OCI-LY7 (cell line): ENCODE measurements around the gene TMEM178B. TPM values are rescaled to one million over a fixed set of nuclear protein-coding genes. Genes with fewer than 3 reads are reported as not detected.

Experiments used
- BruUV-seq: library from RNA; stranded (reverse); fragments of 400-500 nt; replicated peaks from 2 replicates; lab custom pipeline; 2021; lab: Mats Ljungman, UMichigan
- CTCF ChIA-PET: fragments of 300-600 bp; sonication (Branson Sonifier 250); formaldehyde crosslinking; loops from one replicate; lab custom pipeline; 2022; ENCODE audit warnings: antibody characterized with exemption; ENCODE audit not compliant: unreplicated experiment; lab: Charles Lee
- POLR2A ChIA-PET: fragments of 300-600 bp; sonication (Branson Sonifier 250); formaldehyde crosslinking; loops from one replicate; lab custom pipeline; 2022; ENCODE audit warnings: antibody characterized with exemption; lab: Charles Lee
- DNase-seq: peaks from one replicate; pipeline ENCODE4 v3.0.0-alpha.2; 2015; ENCODE audit warnings: low spot score
- H2AFZ ChIP-seq: fragments of 200-600 bp; sonication (generic), shearing (Covaris generic); 2 replicates; pipeline ENCODE4 v1.6.1; 2014; ENCODE audit warnings: mild to moderate bottlenecking, antibody characterized with exemption, low read length, moderate library complexity
- H3K27ac ChIP-seq: fragments of 200-600 bp; sonication (generic); 2 replicates; pipeline ENCODE4 v1.5.1; 2014; ENCODE audit warnings: mixed run types, low read depth, mild to moderate bottlenecking, moderate library complexity, low read length, inconsistent platforms; ENCODE audit not compliant: poor library complexity, severe bottlenecking
- H3K36me3 ChIP-seq: fragments of 200-600 bp; sonication (generic); 2 replicates; pipeline ENCODE4 v1.6.1; 2014; ENCODE audit warnings: mild to moderate bottlenecking, antibody characterized with exemption, low read length, moderate library complexity, mixed read lengths; ENCODE audit not compliant: insufficient read depth
- H3K4me1 ChIP-seq: fragments of 200-600 bp; sonication (generic); 2 replicates; pipeline ENCODE4 v1.5.1; 2014; ENCODE audit warnings: mild to moderate bottlenecking, low read length; ENCODE audit not compliant: insufficient read depth, poor library complexity, severe bottlenecking
- H3K4me2 ChIP-seq: fragments of 200-600 bp; sonication (generic); 2 replicates; pipeline ENCODE4 v1.6.1; 2014; ENCODE audit warnings: mild to moderate bottlenecking, low read length
- H3K4me3 ChIP-seq: fragments of 200-600 bp; sonication (generic); 2 replicates; pipeline ENCODE4 v1.5.1; 2014; ENCODE audit warnings: mild to moderate bottlenecking, low read depth, low read length; ENCODE audit not compliant: poor library complexity, severe bottlenecking
- H3K79me2 ChIP-seq: fragments of 200-600 bp; sonication (generic); 2 replicates; pipeline ENCODE4 v1.6.1; 2016; ENCODE audit warnings: low read depth, mild to moderate bottlenecking, low read length, moderate library complexity, mixed read lengths; ENCODE audit not compliant: insufficient read depth
- H3K9me2 ChIP-seq: fragments of 200-600 bp; sonication (generic); 2 replicates; pipeline ENCODE4 v1.6.1; 2016; ENCODE audit warnings: mild to moderate bottlenecking, low read length, mixed read lengths; ENCODE audit not compliant: insufficient read depth
- H3K9me3 ChIP-seq: fragments of 200-600 bp; sonication (generic); 2 replicates; pipeline ENCODE4 v1.6.1; 2014; ENCODE audit warnings: mild to moderate bottlenecking, mixed run types, low read length, mixed read lengths
- H4K20me1 ChIP-seq: fragments of 200-600 bp; sonication (generic); 2 replicates; pipeline ENCODE4 v1.6.1; 2014; ENCODE audit warnings: mild to moderate bottlenecking, antibody characterized with exemption, low read length, moderate library complexity, mixed read lengths; ENCODE audit not compliant: insufficient read depth
- EZH2phosphoT487 ChIP-seq: fragments of 200-600 bp; sonication (generic); IDR thresholded peaks from 2 replicates; pipeline ENCODE4 v1.6.1; 2018; ENCODE audit warnings: low read depth, borderline replicate concordance, mild to moderate bottlenecking, mixed run types, antibody characterized with exemption, low read length, moderate library complexity, mixed read lengths
- intact Hi-C: fragments of 100-400 bp; cut with micrococcal nuclease; formaldehyde crosslinking; loops from one replicate; pipeline ENCODE4 v1.10.0; 2022; ENCODE audit not compliant: unreplicated experiment
- total RNA-seq, 2 experiments: library from RNA; depleted of rRNA in 1 of 2; stranded (reverse); fragments of >200 nt in 1 of 2; shearing (Covaris generic) in 1 of 2; gene quantifications; 2 replicates each; pipeline ENCODE4 v1.2.3, GENCODE V29; 2014 to 2022
- TF ChIP-seq, protein P1 (sequence below): fragments of 200-600 bp; sonication (generic); conservative IDR thresholded peaks from 2 replicates; pipeline ENCODE4 v1.5.1; 2014; ENCODE audit warnings: mild to moderate bottlenecking, antibody characterized with exemption, low read length, moderate library complexity, mixed read lengths

TMEM178B gene
- total RNA-seq, 2 experiments from 2014 or later: not detected

- intact Hi-C loops: no loop called here
- POLR2A ChIA-PET: no interaction called here
Observed at GRCh38 chr7:141322383-141322782, 248.5 kb downstream of the TMEM178B start.

DNA sequence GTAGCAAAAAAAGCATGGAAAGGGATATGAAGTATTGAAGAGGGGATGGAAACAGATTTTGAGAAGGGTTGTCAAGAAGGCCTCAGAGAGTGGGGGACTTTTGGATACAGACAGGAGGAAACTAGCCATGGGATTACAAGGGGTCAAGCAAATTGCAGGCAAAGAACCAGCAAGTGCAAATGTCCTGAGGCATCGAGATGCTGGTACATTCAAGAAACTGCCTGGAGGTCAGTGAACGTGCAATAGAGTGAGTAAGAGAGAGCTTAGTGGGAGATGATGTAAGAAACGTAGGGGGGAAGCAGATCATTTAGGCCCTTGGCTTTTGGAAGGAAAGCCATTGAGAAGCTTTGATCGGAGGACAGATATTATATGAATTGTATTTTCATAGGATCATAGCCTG lies 250.0 kb downstream of the TMEM178B start:
- H3K9me2 ChIP-seq: no peaks in the 10 kb centered on the region
- H3K27ac ChIP-seq: no peak overlapping the region
- DNase-seq: no peak
- ChIA-PET POLR2A (no interaction called here), CTCF (no interaction called here)
- no peaks in the 10 kb centered on the region for H4K20me1 ChIP-seq
- no peaks in the 10 kb centered on the region for H3K79me2 ChIP-seq
- TF ChIP-seq EZH2phosphoT487: no peak
- TF ChIP-seq, protein P1, sequence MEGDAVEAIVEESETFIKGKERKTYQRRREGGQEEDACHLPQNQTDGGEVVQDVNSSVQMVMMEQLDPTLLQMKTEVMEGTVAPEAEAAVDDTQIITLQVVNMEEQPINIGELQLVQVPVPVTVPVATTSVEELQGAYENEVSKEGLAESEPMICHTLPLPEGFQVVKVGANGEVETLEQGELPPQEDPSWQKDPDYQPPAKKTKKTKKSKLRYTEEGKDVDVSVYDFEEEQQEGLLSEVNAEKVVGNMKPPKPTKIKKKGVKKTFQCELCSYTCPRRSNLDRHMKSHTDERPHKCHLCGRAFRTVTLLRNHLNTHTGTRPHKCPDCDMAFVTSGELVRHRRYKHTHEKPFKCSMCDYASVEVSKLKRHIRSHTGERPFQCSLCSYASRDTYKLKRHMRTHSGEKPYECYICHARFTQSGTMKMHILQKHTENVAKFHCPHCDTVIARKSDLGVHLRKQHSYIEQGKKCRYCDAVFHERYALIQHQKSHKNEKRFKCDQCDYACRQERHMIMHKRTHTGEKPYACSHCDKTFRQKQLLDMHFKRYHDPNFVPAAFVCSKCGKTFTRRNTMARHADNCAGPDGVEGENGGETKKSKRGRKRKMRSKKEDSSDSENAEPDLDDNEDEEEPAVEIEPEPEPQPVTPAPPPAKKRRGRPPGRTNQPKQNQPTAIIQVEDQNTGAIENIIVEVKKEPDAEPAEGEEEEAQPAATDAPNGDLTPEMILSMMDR: no peak
- no TSS peak for BruUV-seq
- no peak overlapping the region for H3K4me3 ChIP-seq
- H3K4me1 ChIP-seq: no peaks in the 10 kb centered on the region
- no peaks in the 10 kb centered on the region for H3K9me3 ChIP-seq
- H3K4me2 ChIP-seq: no peak overlapping the region
- no peaks in the 10 kb centered on the region for H3K36me3 ChIP-seq
- no peak overlapping the region for H2AFZ ChIP-seq
- intact Hi-C loops: no loop called here

More at GRCh38 chr7:141322383-141322782, 248.5 kb downstream of the TMEM178B start:
- Histone ChIP-seq H3K27ac (no peak overlapping the region), H3K36me3 (no peaks in the 10 kb centered on the region), H3K4me1 (no peaks in the 10 kb centered on the region), H3K9me2 (no peaks in the 10 kb centered on the region), H4K20me1 (no peaks in the 10 kb centered on the region), H3K4me3 (no peak overlapping the region), H3K9me3 (no peaks in the 10 kb centered on the region), H3K79me2 (no peaks in the 10 kb centered on the region), H3K4me2 (no peak overlapping the region), H2AFZ (no peak overlapping the region)
- TF ChIP-seq, protein P1: no peak
- TF ChIP-seq EZH2phosphoT487: no peak
- no TSS peak for BruUV-seq
- DNase-seq: no peak
- CTCF ChIA-PET: no interaction called here

DNA sequence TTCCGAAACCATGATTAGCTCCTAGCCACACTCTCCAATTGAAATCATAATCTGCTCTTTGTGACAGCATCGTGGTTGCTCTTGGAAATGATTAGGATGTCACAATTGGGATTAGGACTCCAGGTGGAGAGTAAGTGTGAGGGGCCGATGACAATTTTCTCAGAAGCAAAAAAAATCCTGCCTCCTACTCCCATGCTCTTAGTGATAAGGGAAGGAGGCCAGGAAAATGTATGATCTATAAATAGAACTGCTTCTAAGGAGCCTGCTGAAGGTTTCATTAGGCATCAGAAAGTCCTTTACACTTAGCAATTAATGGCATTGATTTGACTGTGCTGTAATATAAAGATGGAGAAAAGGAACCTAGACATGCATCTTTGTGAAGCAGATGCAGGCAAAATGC lies 251.0 kb downstream of the TMEM178B start:
- no peaks in the 10 kb centered on the region for H3K36me3 ChIP-seq
- POLR2A ChIA-PET: interaction anchor here (0.6 kb wide), 1 partner anchor 578 kb away, joined by 3 read pairs; no protein-coding TSS in a partner anchor
- BruUV-seq: no TSS peak
- DNase-seq: no peak
- H3K4me1 ChIP-seq: no peaks in the 10 kb centered on the region
- TF ChIP-seq, protein P1: no peak
- no peak for TF ChIP-seq EZH2phosphoT487
- H3K9me2 ChIP-seq: no peaks in the 10 kb centered on the region
- H3K4me2 ChIP-seq: no peak overlapping the region
- H4K20me1 ChIP-seq: no peaks in the 10 kb centered on the region
- intact Hi-C loops: no loop called here
- H3K79me2 ChIP-seq: no peaks in the 10 kb centered on the region
- H3K27ac ChIP-seq: no peak overlapping the region
- CTCF ChIA-PET: no interaction called here
- no peak overlapping the region for H3K4me3 ChIP-seq
- no peak overlapping the region for H2AFZ ChIP-seq
- H3K9me3 ChIP-seq: no peaks in the 10 kb centered on the region
